Measurements from ENCODE around the gene EPHA3.

DNA sequence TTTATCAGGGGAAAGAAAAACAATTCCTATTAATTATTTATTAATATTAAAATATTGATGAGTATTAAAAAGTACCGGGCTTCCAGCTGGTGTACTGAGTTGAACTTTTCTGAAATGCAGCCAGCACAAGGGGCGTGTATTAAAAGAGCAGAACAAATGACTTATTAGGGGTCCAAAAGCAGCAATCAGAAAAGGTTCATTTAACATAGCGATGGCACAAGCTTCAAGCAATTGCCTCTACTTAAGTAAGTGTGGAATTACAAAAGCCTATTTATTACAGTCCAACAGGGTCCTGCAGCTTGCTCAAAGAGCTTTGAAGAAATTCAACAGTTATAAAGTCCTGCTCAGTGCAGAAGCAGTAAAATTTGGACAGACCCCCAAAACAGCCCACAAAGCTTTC lies 285.6 kb downstream of the EPHA3 start:
- TF ChIP-seq, protein P1, sequence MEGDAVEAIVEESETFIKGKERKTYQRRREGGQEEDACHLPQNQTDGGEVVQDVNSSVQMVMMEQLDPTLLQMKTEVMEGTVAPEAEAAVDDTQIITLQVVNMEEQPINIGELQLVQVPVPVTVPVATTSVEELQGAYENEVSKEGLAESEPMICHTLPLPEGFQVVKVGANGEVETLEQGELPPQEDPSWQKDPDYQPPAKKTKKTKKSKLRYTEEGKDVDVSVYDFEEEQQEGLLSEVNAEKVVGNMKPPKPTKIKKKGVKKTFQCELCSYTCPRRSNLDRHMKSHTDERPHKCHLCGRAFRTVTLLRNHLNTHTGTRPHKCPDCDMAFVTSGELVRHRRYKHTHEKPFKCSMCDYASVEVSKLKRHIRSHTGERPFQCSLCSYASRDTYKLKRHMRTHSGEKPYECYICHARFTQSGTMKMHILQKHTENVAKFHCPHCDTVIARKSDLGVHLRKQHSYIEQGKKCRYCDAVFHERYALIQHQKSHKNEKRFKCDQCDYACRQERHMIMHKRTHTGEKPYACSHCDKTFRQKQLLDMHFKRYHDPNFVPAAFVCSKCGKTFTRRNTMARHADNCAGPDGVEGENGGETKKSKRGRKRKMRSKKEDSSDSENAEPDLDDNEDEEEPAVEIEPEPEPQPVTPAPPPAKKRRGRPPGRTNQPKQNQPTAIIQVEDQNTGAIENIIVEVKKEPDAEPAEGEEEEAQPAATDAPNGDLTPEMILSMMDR (IDR thresholded peaks at IDR 0.05), result no peak
- no peak for TF ChIP-seq POLR2A (IDR thresholded peaks at IDR 0.05)
